ENCODE measurements around the gene PRCD. TPM values are rescaled to one million over a fixed set of nuclear protein-coding genes. Genes with fewer than 3 reads are reported as not detected.
"Not testable (repeated sequence)": the region's sequence is repeated elsewhere in the genome, so short reads cannot be mapped to it uniquely, and the experiment has no call there.

The PRCD gene
- total and polyA plus RNA-seq, 12 donors = 1.5 to 37.2 (median 5.0) TPM; not detected in 2

DNA sequence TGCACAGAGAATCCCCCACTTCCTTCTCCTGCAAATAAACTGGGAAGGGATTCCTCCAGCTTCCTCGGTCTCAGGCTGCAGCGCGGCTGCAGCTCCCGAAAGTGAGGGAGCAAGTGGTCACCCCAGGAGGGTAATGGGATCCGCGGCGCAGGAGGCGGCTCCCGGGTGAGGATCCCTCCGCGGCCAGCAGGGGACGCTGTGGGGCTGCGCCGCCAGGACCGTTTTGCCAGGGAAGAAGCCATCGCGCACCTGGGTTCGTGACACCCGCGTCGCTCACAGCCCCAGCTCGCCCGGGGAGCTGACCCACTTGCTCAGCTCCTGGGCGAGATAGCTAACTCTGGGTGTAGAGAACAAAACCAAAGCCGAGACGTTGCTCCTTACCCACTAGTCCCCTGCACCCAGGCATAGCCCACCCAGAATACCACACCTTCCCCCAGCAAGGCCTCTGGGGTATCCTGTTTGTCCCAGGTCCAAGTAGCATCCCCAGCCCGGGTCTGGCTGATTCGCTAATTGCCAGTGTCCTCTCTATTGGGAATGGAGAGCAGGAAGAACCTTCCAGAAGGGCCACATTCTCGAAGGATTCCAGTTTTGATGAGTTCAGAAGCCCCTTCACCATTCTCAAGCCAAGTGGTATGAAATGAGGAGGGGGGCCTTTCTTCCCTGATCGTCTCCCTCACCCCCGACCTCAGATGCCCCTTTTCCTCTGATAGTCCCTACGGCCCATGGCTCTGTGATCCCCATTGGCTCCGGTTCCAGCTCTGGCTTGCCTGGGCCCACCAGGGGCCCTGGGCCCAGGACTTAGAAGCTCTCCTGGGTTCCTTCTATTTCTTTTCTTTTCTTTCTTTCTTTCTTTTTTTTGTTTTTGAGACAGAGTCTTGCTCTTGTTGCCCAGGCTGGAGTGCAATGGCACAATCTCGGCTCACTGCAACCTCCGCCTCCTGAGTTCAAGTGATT is 16.5 kb upstream of the PRCD start:
- 24 to 75% (median 29%) methylated on average over 11 to 35 of the region's 35 CpGs for whole genome bisulfite sequencing, 4 donors
- H3K9me3 ChIP-seq (replicated peaks in 1 of 3) = no peaks in the 10 kb centered on the region
- DNase-seq = peak; percentile 58 to 86 (median 75)
- TF ChIP-seq POLR2A (IDR thresholded peaks at IDR 0.05) = no peak
- TF ChIP-seq, protein P1, sequence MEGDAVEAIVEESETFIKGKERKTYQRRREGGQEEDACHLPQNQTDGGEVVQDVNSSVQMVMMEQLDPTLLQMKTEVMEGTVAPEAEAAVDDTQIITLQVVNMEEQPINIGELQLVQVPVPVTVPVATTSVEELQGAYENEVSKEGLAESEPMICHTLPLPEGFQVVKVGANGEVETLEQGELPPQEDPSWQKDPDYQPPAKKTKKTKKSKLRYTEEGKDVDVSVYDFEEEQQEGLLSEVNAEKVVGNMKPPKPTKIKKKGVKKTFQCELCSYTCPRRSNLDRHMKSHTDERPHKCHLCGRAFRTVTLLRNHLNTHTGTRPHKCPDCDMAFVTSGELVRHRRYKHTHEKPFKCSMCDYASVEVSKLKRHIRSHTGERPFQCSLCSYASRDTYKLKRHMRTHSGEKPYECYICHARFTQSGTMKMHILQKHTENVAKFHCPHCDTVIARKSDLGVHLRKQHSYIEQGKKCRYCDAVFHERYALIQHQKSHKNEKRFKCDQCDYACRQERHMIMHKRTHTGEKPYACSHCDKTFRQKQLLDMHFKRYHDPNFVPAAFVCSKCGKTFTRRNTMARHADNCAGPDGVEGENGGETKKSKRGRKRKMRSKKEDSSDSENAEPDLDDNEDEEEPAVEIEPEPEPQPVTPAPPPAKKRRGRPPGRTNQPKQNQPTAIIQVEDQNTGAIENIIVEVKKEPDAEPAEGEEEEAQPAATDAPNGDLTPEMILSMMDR (IDR thresholded peaks at IDR 0.05) = peak; percentile 98 to 100 (median 100)
- intact Hi-C loops (cut with DNase I) = loop anchor here (5.0 to 10.0 kb wide), 4 partner anchors 61 to 104 kb away; partner anchors contain the start of gene ST6GALNAC2 (in 2 of the 2)
- no peaks in the 10 kb centered on the region for H3K27me3 ChIP-seq
- peaks cover 11 to 27% of the 10 kb centered on the region in 2 donors for H3K4me1 ChIP-seq (replicated peaks in 1 of 2)
- no peaks in the 10 kb centered on the region for H3K36me3 ChIP-seq (replicated peaks in 1 of 2)
- H3K27ac ChIP-seq = no peak overlapping the region
- H3K4me3 ChIP-seq = no peak overlapping the region

GRCh38 chr17:76524598-76525512 is 15.0 kb upstream of the PRCD start:
- no peaks in the 10 kb centered on the region for H3K27me3 ChIP-seq
- H3K36me3 ChIP-seq (replicated peaks in 1 of 2) = no peaks in the 10 kb centered on the region
- peaks cover 24 to 41% of the 10 kb centered on the region in 2 donors for H3K4me1 ChIP-seq (replicated peaks in 1 of 2)
- H3K4me3 ChIP-seq = no peak overlapping the region
- peak; percentile 77 to 95 (median 91) for DNase-seq
- peak overlapping the region in 2 of 5 donors; percentile 48 to 64 for H3K27ac ChIP-seq
- WGBS, 4 donors = 39 to 54% (median 45%) methylated on average over 20 to 25 of the region's 25 CpGs
- no peaks in the 10 kb centered on the region for H3K9me3 ChIP-seq (replicated peaks in 1 of 3)
- intact Hi-C loops (cut with DNase I) = loop anchor here (5.0 to 10.0 kb wide), 4 partner anchors 60 to 102 kb away; partner anchors contain the start of gene ST6GALNAC2 (in 2 of the 2)
- no peak for TF ChIP-seq POLR2A (IDR thresholded peaks at IDR 0.05)
- TF ChIP-seq, protein P1 (IDR thresholded peaks at IDR 0.05) = no peak

DNA sequence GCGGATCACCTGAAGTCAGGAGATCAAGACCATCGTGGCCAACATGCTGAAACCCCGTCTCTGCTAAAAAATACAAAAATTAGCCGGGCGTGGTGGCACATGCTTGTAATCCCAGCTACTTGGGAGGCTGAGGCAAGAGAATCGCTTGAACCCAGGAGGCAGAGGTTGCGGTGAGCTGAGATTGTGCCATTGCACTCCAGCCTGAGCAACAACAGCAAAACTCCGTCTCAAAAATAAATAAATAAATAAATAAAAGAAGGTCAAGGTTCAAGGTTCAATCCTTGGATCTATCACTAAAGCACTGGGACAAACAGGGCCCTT is 14.4 kb upstream of the PRCD start:
- Histone ChIP-seq H3K4me1 (replicated peaks in 1 of 2) (peaks cover 24 to 48% of the 10 kb centered on the region in 2 donors), H3K27ac (peak overlapping the region in 1 of 5 donors; percentile 64)
- not testable (repeated sequence) for H3K36me3 ChIP-seq (replicated peaks in 1 of 2); DNase-seq; H3K9me3 ChIP-seq (replicated peaks in 1 of 3); H3K4me3 ChIP-seq; H3K27me3 ChIP-seq
- intact Hi-C loops (cut with DNase I) = loop anchor here in 1 of 2 donors (10.0 kb wide), 2 partner anchors 59 to 99 kb away; partner anchors contain the start of gene ST6GALNAC2
- 75 to 91% (median 81%) methylated on average over 7 to 8 of the region's 8 CpGs for WGBS, 4 donors

GRCh38 chr17:76527016-76527415 is 12.8 kb upstream of the PRCD start:
- intact Hi-C loops (cut with DNase I) = loop anchor here in 1 of 2 donors (10.0 kb wide), 2 partner anchors 58 to 98 kb away; partner anchors contain the start of gene ST6GALNAC2
- 65 to 77% (median 72%) methylated on average over 9 of the region's 9 CpGs for WGBS, 4 donors
- H3K27ac ChIP-seq = peak overlapping the region in 3 of 5 donors; percentile 69 to 91 (median 81)
- H3K27me3 ChIP-seq; H3K36me3 ChIP-seq (replicated peaks in 1 of 2); DNase-seq; H3K9me3 ChIP-seq (replicated peaks in 1 of 3); H3K4me3 ChIP-seq: not testable (repeated sequence)
- peaks cover 24 to 58% of the 10 kb centered on the region in 2 donors for H3K4me1 ChIP-seq (replicated peaks in 1 of 2)

Measured in adrenal gland (tissue), 12 donors.